GM12873 (cell line): ENCODE results near the gene CREB3L2.

Experiments
- CTCF ChIP-seq: IDR thresholded peaks from 2 replicates; pipeline ENCODE4 v1.5.1; 2012; ENCODE audit warnings: low read depth, mild to moderate bottlenecking, moderate library complexity, low read length, control low read depth; ENCODE audit not compliant: insufficient read depth; ENCODE audit errors: missing control alignments

The CREB3L2 gene

GRCh38 chr7:137975768-137976167 is 26.1 kb downstream of the CREB3L2 start:
- TF ChIP-seq CTCF: no peak

GRCh38 chr7:137975221-137975620 is 26.7 kb downstream of the CREB3L2 start:
- TF ChIP-seq CTCF: no peak

GRCh38 chr7:137974766-137975165 is 27.1 kb downstream of the CREB3L2 start:
- no peak for TF ChIP-seq CTCF

- no peak for TF ChIP-seq CTCF
Observed at GRCh38 chr7:137970253-137970975, 31.5 kb downstream of the CREB3L2 start.

- TF ChIP-seq CTCF: no peak
Observed at GRCh38 chr7:137969828-137970227, 32.1 kb downstream of the CREB3L2 start.

- TF ChIP-seq CTCF: no peak
Observed at GRCh38 chr7:137968890-137969289, 33.0 kb downstream of the CREB3L2 start.

GRCh38 chr7:137967143-137968018 is 34.5 kb downstream of the CREB3L2 start:
- no peak for TF ChIP-seq CTCF
